ENCODE measurements around the gene CLCNKA.
A peak's percentile ranks its signal among the peaks of the same experiment; 100 is the strongest.

CLCNKA gene

GRCh38 chr1:16078925-16079656 is 57.3 kb downstream of the CLCNKA start:
- DNase-seq (ENCODE audit: low spot score): peak; percentile 64

DNA sequence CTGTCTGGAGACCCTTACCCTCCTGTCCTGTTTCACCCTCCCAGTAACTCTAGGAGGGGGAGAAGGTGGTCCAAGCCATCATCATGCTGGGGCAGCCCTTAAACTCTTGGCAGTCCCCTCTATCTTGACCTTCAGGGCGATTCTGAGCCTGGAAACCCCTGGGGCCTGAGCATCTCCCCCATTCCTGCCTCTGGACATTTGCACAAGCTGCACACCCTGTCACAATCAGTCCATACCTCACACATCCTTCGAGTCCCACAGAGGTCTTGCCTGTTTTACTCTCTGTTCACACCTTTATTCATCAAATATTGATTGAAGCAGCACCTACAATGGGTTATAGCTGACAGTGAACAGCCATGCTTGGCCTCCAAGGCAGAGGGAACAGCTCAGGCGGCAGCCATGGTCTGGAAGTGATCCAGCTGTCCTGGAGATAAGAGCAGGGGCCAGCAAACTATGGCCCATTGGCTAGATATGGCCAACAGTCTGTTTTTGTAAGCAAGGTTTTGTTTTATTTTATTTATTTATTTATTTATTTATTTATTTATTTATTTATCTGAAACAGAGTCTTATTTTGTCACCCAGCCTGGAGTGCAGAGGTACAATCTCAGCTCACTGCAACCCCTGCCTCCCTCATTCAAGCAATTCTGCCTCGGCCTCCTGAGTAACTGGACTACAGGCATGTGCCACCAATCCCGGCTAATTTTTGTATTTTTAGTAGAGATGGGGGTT is 58.8 kb downstream of the CLCNKA start:
- DNase-seq (ENCODE audit: low spot score): no peak

- DNase-seq (ENCODE audit: low spot score): no peak
Measured at GRCh38 chr1:16081636-16082035, 59.8 kb downstream of the CLCNKA start.

DNA sequence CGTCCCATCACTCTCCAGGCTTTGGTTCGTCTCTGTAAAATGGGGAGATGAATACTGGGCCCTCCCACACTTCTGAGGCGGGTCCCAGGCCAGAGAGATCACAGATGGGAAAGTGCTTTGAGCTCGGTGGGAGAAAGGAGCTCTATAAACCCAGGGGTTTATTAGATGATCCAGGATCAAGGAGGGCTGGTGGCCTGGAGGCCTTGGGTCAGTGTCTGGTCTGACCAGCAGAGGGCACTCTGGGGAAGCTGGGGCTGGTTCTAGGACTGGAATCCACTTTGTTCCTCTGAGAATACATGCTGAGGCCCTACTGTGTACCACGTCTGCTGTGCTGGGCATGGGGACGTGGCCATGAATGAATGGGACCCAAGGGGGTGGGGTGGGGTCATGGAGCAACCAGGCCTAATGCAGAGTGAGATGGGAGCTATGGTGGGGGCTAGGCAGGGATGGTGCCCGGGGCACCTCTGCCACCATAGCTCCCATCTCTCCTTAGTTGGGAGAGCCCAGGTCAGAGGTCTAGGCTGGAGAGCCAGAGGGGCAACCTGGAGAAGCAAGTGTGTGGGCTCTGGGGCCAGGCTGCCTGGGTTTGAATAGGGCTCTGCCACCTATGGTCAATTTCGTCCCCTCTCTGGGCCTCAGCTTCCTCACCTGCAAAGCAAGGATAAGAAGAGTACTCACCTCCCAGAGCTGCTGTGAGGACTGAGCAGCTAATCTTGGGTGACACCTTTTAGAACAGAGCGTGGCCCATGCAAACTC is 60.6 kb downstream of the CLCNKA start:
- DNase-seq (ENCODE audit: low spot score): peak; percentile 79

- no peak for DNase-seq (ENCODE audit: low spot score)
Measured at GRCh38 chr1:16083486-16083885, 61.6 kb downstream of the CLCNKA start.
